ENCODE data around the gene UHMK1.

The UHMK1 gene

DNA sequence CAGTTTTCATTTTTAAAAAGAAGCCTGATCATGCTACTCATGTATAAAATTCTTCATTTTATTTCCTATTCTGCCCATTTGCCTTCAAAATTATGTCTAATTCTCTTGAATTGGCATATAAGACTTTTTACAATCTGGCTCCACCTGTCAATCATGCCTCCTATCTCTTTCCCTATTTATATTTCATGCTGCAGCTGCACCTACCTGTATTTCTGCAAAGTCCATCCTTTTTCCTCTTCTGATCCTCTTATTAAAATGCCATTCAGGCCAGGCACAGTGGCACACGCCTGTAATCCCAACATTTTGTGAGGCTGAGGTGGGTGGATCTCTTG, 33.3 kb downstream of the UHMK1 start:
- DNase-seq = no peak

GRCh38 chr1:162535501-162535900, 37.9 kb downstream of the UHMK1 start:
- peak; percentile 28 for DNase-seq

DNA sequence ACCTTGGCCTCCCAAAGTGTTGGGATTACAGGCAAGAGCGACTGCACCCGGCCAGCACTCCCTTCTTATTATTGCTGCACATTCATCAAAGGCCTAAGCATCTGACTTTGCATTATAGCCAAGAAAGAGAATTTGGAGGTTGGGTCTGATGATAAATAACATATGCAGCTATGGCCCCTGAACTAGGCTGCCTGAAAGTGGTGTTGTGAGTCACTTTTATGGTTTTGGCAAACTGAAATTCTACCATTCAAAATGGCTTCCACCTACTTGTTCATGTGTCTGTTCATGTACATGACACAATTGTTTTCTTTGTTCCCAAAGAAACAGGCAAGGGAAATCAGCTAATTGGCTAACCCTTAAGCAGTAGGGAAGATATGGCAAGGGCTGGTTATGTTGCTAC, 38.9 kb downstream of the UHMK1 start:
- peak; percentile 82 for DNase-seq

DNA sequence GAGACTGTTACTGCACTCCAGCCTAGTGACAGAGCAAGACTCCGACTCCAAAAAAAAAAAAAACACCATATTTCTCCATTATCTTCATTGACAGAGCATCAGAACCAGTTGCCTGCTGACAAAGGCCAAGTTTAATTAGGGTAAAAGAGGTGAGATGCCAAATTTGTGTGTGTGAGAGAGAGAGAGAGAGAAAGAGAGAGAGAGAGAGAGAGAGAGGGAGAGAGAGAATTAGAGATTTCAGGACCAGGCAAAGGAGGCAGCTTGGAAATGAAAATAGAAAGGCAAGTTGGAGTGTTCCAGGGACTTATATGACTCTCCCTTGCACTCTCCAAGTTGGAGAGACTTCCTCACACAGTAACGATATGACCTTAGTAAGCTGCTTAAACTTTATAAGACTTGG, 39.6 kb downstream of the UHMK1 start:
- DNase-seq = no peak

DNA sequence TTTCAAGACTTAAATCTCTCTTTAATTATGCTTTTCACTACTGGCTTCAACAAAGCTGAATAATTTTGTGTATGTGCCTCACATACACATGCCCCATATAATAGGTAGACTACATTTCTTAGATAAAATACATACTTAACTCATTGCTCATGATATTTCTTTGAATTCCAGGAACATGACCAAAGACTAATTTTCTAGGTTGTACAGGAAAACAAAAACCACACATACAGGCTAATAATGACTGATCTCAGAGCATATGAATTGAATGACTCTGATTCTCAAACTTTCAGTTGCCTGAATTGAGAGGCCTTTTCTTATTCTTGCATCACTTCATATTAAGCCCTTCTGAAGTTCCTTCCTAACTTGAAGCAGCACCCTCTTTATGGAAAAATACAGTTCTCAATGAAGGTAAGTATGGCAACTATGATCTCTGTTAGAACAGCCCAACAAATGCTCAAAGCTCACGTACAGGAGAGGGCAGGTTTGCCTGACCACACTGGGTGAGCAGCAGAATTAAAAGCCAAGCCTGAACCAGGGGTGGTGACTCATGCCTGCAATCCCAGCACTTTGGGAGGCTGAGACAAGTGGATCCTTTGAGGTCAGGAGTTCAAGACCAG, 41.3 kb downstream of the UHMK1 start:
- DNase-seq = peak; percentile 97

DNA sequence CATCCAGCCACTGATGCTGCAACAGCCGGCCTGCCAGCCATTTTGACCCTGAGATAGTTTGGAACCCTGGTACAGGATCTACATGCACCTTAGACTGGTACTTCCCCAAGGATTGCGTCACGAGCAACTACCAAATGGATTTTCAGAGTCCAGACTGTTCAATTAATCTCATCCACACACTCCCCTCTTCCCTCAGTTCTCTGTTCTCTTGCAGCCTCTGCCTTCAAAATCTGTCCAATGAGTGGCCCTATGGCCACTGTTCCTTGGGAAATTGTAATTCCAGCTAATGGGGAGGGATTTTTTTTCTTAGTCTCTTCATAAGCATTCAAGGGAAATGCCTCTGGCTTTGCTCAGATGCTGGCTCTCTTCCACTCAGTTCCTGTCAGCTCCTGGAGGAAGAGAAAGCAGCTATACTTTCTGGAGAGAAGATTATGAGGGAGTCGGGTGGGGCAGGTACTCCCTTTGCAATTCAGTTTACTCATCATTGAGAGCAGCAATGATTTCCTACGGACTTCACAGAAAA, 44.1 kb downstream of the UHMK1 start:
- DNase-seq = peak; percentile 99

DNA sequence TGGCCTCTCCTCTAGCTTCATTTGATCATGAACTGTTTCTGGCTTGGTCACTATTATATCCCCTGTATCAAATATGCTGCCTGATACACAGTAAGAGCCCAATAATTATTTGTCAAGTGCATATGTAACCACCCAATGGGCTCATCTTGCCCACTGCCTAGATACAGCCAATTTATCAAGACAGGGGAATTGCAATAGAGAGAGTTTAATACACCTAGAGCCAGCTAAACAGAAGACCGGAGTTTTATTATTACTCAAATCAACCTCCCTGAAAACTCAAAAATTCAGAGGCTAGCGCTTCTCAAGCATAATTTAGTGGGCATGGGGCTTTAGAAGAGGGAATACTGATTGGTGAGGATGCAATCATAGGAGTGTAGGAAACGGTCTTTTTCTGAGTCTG, 45.6 kb downstream of the UHMK1 start:
- no peak for DNase-seq

- DNase-seq = peak; percentile 41
Observed at GRCh38 chr1:162548170-162548569, 50.6 kb downstream of the UHMK1 start.

DNA sequence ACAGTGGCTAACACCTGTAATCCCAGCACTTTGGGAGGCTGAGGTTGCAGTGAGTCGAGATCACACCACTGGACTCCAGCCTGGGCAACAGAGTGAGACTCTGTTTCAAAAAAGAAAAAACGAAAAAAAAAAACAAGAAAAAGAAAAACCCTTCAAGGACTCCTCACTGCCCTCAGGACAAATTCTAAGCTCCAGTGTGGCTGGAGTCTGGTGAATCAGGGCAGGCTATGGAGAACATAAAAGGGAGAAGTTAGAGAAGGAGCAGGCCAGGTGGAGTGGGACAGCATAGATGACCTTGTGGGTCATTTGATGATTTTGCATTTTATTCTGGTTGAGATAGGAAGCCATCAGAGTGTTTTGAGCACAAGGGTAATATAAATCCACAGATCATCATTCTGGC, 51.4 kb downstream of the UHMK1 start:
- DNase-seq = no peak

- no peak for DNase-seq
Observed at GRCh38 chr1:162550925-162551324, 53.3 kb downstream of the UHMK1 start.

DNA sequence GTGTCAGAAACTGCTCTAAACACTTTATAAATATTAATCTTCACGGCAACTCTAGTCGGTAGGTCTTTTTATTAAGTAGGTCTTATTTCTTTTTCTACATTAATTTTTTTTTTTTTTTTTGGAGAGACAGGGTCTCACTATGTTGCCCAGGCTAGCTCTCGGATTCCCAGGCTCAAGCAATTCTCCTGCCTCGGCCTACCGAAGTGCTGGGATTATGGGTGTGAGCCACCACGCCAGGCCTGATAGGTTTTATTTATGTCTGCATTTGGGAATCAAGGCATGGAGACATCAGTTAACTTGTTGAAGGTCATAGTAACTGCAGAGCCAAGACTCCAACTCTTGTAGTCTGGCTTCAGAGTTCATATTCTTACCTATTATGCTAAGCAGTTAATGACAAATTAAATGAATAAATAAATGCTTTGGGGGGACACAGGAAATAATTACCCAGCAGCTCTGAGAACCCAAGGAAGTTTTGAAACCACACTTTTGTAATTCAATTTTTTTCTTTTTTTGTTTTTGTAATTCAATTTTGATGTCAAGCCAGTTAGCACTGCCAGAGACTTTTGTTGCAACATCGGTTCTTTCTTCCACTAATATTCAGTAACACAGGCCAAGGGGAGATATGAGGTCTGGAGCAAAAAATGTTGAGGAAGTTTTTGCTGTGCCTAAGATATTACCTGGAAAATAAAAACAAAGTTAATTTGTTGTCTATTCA, 54.5 kb downstream of the UHMK1 start:
- no peak for DNase-seq

DNA sequence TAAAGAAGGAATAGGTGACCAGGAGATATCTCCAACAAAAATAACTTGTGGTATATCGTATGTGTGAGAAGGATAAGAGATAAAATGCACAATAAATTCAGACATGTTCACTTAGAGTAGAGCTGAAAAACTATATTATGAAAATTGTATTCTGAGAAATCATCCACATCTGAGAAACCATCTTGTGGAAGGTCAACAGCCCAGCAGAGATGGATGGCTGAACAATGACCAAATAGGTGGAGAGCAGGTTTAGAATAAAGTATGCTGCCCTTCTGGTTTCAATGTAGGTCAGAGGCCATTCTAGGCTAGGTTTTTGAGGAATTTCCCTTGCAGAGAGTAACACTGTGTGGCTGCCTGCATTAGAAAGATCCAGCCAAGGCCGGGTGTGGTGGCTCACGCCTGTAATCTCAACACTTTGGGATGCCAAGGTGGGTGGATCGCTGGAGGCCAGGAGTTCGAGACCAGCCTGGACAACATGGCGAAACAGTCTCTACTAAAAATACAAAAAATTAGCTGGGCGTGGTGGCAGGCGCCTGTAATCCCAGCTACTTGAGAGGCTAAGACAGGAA, 55.1 kb downstream of the UHMK1 start:
- no peak for DNase-seq

DNA sequence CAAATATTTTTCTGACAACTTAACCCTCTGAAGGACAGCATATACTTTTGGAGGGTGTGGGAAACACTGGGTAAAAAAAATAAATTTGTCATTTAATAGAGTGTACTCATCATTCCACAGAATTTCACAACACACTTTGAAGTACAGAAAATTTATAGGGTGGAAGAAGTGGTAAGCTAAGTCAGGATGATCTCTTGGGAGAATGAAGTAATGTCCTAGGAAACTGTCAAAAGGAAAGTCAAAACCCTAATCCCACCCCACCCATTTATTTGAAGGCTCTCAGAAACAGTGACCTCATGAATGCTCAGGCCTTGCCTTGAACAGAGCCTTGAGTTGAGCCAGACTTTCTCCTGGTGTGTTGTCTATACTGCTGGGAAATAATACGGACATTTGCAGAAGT, 56.6 kb downstream of the UHMK1 start:
- peak; percentile 45 for DNase-seq

DNA sequence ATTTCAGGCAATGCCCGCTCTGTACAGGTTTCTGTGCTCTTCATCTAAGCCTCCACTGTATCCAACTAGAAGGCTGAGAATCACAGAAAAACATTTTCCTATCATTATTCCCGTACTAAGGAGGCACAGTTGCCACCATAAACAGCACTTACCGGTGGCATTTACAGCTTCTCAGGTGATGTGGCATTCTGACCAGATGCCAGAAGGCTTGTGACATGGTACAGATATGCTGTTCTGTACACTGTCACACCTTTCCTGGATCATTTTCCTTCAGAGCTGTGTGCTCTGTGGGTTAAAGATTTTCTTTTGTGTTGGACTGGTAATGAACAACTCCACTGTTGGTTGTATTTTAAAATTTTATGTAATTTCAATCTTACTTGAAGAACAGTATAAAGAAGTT, 59.9 kb downstream of the UHMK1 start:
- DNase-seq = no peak

- DNase-seq = no peak
Observed at GRCh38 chr1:162560303-162561036, 62.9 kb downstream of the UHMK1 start.

GRCh38 chr1:162561037-162561615, 63.5 kb downstream of the UHMK1 start:
- peak; percentile 99 for DNase-seq

DNA sequence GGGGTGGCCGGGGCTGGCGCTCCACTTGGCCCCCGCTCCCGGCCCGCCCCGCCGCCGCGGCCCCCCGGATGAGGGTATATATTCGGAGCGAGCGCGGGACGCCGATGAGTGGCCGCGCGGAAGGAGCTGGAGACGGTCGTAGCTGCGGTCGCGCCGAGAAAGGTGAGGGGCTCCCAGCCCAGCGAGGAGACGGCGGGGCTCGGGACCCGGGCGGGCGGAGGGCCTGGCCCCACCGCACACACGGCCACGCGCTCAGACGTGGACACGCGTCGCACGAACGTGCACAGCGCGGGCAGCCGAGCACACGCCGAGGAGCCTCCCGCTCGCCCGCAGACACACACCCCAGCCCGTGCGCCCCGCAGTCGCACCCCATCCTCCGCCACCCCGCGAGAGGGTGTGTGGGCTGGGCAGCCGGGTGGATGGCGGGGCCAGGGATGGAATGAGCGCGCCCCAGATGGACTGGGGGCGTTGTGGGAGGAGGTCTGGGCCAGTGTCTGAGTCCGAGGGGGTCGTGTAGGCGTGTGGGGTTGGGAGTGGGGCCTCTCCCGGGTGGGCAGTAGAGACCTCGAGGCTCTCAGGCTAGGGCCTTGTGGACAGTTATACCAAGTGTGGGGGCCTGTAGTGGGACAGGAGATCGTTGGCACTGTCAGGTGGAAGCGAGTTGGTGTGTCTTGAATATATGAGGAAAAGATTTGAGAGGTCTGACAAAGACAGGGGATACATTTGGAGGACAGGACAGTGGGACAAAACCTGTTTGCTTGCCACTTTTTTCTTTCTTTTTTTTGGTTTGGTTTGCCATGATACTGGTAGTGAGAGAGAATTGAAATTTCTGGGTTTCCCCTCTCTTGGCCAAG, 64.2 kb downstream of the UHMK1 start, which contains the start of gene UAP1:
Gene UAP1, plus strand, starts transcription at position 107 of the 854 bp plus-strand sequence. CDS start 4,347 bp downstream, outside the sequence.
- peak; percentile 12 for DNase-seq

GRCh38 chr1:162562470-162562828, 64.8 kb downstream of the UHMK1 start:
- peak; percentile 67 for DNase-seq

DNA sequence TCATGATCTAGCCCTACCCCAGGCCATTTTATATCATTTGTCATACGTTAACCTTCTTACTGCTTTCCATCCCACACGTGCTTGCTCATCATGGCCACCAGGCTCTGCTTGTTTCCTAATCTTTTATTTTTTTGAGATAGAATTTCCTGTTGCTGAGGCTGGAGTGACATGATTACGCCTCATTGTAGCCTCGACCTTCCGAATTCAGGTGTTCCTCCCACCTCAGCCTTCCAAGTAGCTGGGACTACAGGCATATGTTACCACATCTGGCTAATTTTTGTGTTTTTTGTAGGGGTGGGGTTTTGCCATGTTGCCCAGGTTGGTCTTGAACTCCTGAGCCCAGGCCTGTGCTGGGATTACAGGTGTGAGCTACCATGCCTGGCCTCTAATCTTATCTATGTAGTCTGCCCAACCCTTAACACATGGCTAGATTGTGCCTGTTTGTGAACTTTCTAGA, 67.2 kb downstream of the UHMK1 start:
- DNase-seq = peak; percentile 18

DNA sequence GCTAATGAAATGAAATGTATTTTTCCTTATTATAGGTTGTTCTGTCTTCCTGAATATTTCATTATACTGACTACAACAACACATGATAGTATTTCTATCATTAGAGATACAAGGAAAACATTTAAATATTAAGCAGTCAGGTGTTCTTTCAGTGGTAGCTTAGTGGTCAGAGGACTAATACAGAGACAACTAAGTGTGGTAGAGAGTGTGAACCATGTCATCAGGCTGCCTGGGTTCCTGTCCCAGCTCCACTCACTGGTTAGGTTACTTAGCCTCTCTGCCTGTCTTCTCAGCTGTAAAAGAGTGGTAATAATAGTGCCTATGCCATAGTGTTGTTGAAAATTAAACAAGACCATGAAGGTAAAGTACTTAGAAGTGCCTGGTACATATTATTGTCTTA, 67.8 kb downstream of the UHMK1 start:
- no peak for DNase-seq

- no peak for DNase-seq
Observed at GRCh38 chr1:162566870-162567269, 69.3 kb downstream of the UHMK1 start.

GRCh38 chr1:162568802-162569201, 71.2 kb downstream of the UHMK1 start:
- DNase-seq = no peak

All from fibroblast of skin of right biceps (primary cell).